AG08396 (cell line): ENCODE results near the gene COMT.
A peak's percentile ranks its signal among the peaks of the same experiment; 100 is the strongest.

Source experiments
- DNase-seq: peaks from one replicate; pipeline ENCODE4 v3.0.0; 2012; ENCODE audit warnings: low spot score, mixed read lengths

COMT gene

GRCh38 chr22:20011993-20012740 lies 70.6 kb downstream of the COMT start:
- no peak for DNase-seq

- no peak for DNase-seq
These were observed 71.3 kb downstream of the COMT start for GRCh38 chr22:20012741-20013331.

GRCh38 chr22:20013382-20013871 lies 71.9 kb downstream of the COMT start:
- DNase-seq: peak; percentile 75

GRCh38 chr22:20014526-20015186 lies 73.1 kb downstream of the COMT start:
- DNase-seq: no peak

GRCh38 chr22:20015187-20015625 lies 73.6 kb downstream of the COMT start:
- no peak for DNase-seq

GRCh38 chr22:20015971-20016733 lies 74.6 kb downstream of the COMT start:
- no peak for DNase-seq

- peak; percentile 100 for DNase-seq
These were observed 75.4 kb downstream of the COMT start, which contains the start of gene ARVCF for GRCh38 chr22:20016734-20017621. ARVCF (minus strand) TSS chr22:20016823; CDS start chr22:19990794, 26,029 bp downstream.

GRCh38 chr22:20017622-20017958 lies 76.0 kb downstream of the COMT start:
- DNase-seq: no peak

GRCh38 chr22:20018001-20018400 lies 76.4 kb downstream of the COMT start:
- DNase-seq: no peak
